Calu3 (cell line): ENCODE results near the gene SPART. TPM values are rescaled to one million over a fixed set of nuclear protein-coding genes. Genes with fewer than 3 reads are reported as not detected.

Experiments used
- BruUV-seq: library from RNA; stranded (reverse); fragments of 400-500 nt; replicated peaks from 2 replicates; lab custom pipeline; 2021; lab: Mats Ljungman, UMichigan
- CTCF ChIA-PET: fragments of 300-600 bp; sonication (Branson Sonifier 250); formaldehyde crosslinking; loops from one replicate; lab custom pipeline; 2022; ENCODE audit warnings: antibody characterized with exemption; lab: Charles Lee
- DNase-seq: peaks from one replicate; pipeline ENCODE4 v3.0.0; 2022
- H3K27ac Mint-ChIP-seq: one replicate; pipeline ENCODE4 v1.8.0; 2022; ENCODE audit warnings: mixed read lengths; ENCODE audit not compliant: unreplicated experiment
- H3K27me3 Mint-ChIP-seq: one replicate; pipeline ENCODE4 v1.8.0; 2022; ENCODE audit warnings: mixed read lengths; ENCODE audit not compliant: unreplicated experiment
- H3K36me3 Mint-ChIP-seq: one replicate; pipeline ENCODE4 v1.8.0; 2022; ENCODE audit warnings: mild to moderate bottlenecking, moderate library complexity, mixed read lengths; ENCODE audit not compliant: insufficient read depth, unreplicated experiment
- H3K4me1 Mint-ChIP-seq: one replicate; pipeline ENCODE4 v1.8.0; 2022; ENCODE audit warnings: mild to moderate bottlenecking, low read depth, mixed read lengths; ENCODE audit not compliant: unreplicated experiment
- H3K4me3 Mint-ChIP-seq: one replicate; pipeline ENCODE4 v1.8.0; 2022; ENCODE audit warnings: mild to moderate bottlenecking, low read depth, moderate library complexity, mixed read lengths; ENCODE audit not compliant: unreplicated experiment
- H3K9me3 Mint-ChIP-seq: one replicate; pipeline ENCODE4 v1.8.0; 2022; ENCODE audit warnings: low read depth, mixed read lengths; ENCODE audit not compliant: unreplicated experiment
- intact Hi-C: fragments of 100-400 bp; cut with micrococcal nuclease; formaldehyde crosslinking; loops from one replicate; pipeline ENCODE4 v1.10.0; 2022; ENCODE audit not compliant: unreplicated experiment
- total RNA-seq: library from RNA; stranded (reverse); gene quantifications from 2 replicates; pipeline ENCODE4 v1.2.3, GENCODE V29; 2022
- TF ChIP-seq, protein P1 (sequence below): fragments of 200-600 bp; IDR thresholded peaks from one replicate; pipeline ENCODE4 v1.8.0; 2022; ENCODE audit warnings: antibody characterized with exemption; ENCODE audit not compliant: unreplicated experiment

Gene SPART
- total RNA-seq, 1 experiment from 2014 or later = not detected

DNA sequence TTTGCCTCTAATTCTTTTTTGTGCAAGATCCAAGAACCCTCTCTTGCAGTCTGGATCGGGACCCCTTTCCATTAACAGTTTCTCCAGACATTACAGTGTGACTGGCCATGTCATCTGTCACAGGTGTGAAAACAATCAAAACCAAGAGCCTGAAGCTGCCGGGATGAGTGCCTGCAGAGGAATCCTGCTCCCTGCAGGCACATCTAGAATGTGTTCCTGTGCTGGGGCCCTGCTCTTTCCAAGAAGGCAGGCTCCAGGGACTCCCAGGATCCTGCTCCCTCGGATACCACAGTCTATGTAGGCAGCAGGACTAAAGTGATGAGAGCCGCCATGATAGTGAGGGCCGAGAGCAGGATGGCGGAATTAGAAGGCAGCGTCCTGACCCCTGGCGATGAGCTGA is 87.4 kb downstream of the SPART start:
- no peaks in the 10 kb centered on the region for H3K4me1 Mint-ChIP-seq
- H3K9me3 Mint-ChIP-seq = peaks cover 2% of the 10 kb centered on the region
- TF ChIP-seq, protein P1, sequence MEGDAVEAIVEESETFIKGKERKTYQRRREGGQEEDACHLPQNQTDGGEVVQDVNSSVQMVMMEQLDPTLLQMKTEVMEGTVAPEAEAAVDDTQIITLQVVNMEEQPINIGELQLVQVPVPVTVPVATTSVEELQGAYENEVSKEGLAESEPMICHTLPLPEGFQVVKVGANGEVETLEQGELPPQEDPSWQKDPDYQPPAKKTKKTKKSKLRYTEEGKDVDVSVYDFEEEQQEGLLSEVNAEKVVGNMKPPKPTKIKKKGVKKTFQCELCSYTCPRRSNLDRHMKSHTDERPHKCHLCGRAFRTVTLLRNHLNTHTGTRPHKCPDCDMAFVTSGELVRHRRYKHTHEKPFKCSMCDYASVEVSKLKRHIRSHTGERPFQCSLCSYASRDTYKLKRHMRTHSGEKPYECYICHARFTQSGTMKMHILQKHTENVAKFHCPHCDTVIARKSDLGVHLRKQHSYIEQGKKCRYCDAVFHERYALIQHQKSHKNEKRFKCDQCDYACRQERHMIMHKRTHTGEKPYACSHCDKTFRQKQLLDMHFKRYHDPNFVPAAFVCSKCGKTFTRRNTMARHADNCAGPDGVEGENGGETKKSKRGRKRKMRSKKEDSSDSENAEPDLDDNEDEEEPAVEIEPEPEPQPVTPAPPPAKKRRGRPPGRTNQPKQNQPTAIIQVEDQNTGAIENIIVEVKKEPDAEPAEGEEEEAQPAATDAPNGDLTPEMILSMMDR = no peak
- no peak overlapping the region for H3K27ac Mint-ChIP-seq
- no peak for DNase-seq
- H3K4me3 Mint-ChIP-seq = no peak overlapping the region
- peaks cover 12% of the 10 kb centered on the region for H3K27me3 Mint-ChIP-seq
- CTCF ChIA-PET = no interaction called here
- intact Hi-C loops = no loop called here
- H3K36me3 Mint-ChIP-seq = no peaks in the 10 kb centered on the region
- BruUV-seq = no TSS peak

Other genes with a start within 250 kb of the SPART start
- not detected in 2 replicates for gene DCLK1, start 215.0 kb downstream of the SPART start, total RNA-seq
- not detected in 2 replicates for gene SOHLH2, start 131.8 kb downstream of the SPART start, total RNA-seq
- not detected in 2 replicates for gene CCDC169, start 48.6 kb downstream of the SPART start, total RNA-seq
- gene CCNA1, start 86.1 kb upstream of the SPART start, total RNA-seq = not detected in 2 replicates